ENCODE results near the gene ABCC2.
"Not testable (repeated sequence)": the region's sequence is repeated elsewhere in the genome, so short reads cannot be mapped to it uniquely, and the experiment has no call there.

ABCC2 gene
- total RNA-seq: 5.1 to 9.3 reads per million in 2 donors

GRCh38 chr10:99782447-99783286 lies at the start of gene ABCC2:
Gene ABCC2 (plus strand): TSS chr10:99782640. CDS start chr10:99782845, 205 bp downstream.
- DNase-seq: no peak

- DNase-seq: no peak
Observed at GRCh38 chr10:99733366-99733765, 49.1 kb upstream of the ABCC2 start.

GRCh38 chr10:99734111-99734510 lies 48.3 kb upstream of the ABCC2 start:
- DNase-seq: not testable (repeated sequence)

- no peak for DNase-seq
Observed at GRCh38 chr10:99740260-99740659, 42.2 kb upstream of the ABCC2 start.

GRCh38 chr10:99740933-99741559 lies 41.4 kb upstream of the ABCC2 start:
- no peak for DNase-seq

GRCh38 chr10:99742254-99742653 lies 40.2 kb upstream of the ABCC2 start:
- DNase-seq: no peak

- DNase-seq: no peak
Observed at GRCh38 chr10:99742701-99743100, 39.7 kb upstream of the ABCC2 start.

- no peak for DNase-seq
Observed at GRCh38 chr10:99743841-99744240, 38.6 kb upstream of the ABCC2 start.

GRCh38 chr10:99746166-99746565 lies 36.3 kb upstream of the ABCC2 start:
- DNase-seq: not testable (repeated sequence)

GRCh38 chr10:99748823-99749451 lies 33.5 kb upstream of the ABCC2 start:
- DNase-seq: no peak

- DNase-seq: no peak
Observed at GRCh38 chr10:99750641-99751040, 31.8 kb upstream of the ABCC2 start.

- DNase-seq: no peak
Observed at GRCh38 chr10:99754670-99755069, 27.8 kb upstream of the ABCC2 start.

- no peak for DNase-seq
Observed at GRCh38 chr10:99756159-99756558, 26.3 kb upstream of the ABCC2 start.

- no peak for DNase-seq
Observed at GRCh38 chr10:99758211-99758891, 24.1 kb upstream of the ABCC2 start.

- DNase-seq: no peak
Observed at GRCh38 chr10:99760321-99760720, 22.1 kb upstream of the ABCC2 start.

- no peak for DNase-seq
Observed at GRCh38 chr10:99761365-99761764, 21.1 kb upstream of the ABCC2 start.

- DNase-seq: no peak
Observed at GRCh38 chr10:99765672-99766301, 16.7 kb upstream of the ABCC2 start.

- no peak for DNase-seq
Observed at GRCh38 chr10:99766302-99766681, 16.1 kb upstream of the ABCC2 start.

GRCh38 chr10:99767901-99768300 lies 14.5 kb upstream of the ABCC2 start:
- no peak for DNase-seq

GRCh38 chr10:99768556-99768955 lies 13.9 kb upstream of the ABCC2 start:
- DNase-seq: no peak

GRCh38 chr10:99769706-99770105 lies 12.7 kb upstream of the ABCC2 start:
- DNase-seq: no peak

GRCh38 chr10:99770408-99771045 lies 11.9 kb upstream of the ABCC2 start:
- no peak for DNase-seq
